ENCODE measurements around the gene SNAPC4. TPM values are rescaled to one million over a fixed set of nuclear protein-coding genes. Genes with fewer than 3 reads are reported as not detected.
A peak's percentile ranks its signal among the peaks of the same experiment; 100 is the strongest.

SNAPC4 gene, protein sequence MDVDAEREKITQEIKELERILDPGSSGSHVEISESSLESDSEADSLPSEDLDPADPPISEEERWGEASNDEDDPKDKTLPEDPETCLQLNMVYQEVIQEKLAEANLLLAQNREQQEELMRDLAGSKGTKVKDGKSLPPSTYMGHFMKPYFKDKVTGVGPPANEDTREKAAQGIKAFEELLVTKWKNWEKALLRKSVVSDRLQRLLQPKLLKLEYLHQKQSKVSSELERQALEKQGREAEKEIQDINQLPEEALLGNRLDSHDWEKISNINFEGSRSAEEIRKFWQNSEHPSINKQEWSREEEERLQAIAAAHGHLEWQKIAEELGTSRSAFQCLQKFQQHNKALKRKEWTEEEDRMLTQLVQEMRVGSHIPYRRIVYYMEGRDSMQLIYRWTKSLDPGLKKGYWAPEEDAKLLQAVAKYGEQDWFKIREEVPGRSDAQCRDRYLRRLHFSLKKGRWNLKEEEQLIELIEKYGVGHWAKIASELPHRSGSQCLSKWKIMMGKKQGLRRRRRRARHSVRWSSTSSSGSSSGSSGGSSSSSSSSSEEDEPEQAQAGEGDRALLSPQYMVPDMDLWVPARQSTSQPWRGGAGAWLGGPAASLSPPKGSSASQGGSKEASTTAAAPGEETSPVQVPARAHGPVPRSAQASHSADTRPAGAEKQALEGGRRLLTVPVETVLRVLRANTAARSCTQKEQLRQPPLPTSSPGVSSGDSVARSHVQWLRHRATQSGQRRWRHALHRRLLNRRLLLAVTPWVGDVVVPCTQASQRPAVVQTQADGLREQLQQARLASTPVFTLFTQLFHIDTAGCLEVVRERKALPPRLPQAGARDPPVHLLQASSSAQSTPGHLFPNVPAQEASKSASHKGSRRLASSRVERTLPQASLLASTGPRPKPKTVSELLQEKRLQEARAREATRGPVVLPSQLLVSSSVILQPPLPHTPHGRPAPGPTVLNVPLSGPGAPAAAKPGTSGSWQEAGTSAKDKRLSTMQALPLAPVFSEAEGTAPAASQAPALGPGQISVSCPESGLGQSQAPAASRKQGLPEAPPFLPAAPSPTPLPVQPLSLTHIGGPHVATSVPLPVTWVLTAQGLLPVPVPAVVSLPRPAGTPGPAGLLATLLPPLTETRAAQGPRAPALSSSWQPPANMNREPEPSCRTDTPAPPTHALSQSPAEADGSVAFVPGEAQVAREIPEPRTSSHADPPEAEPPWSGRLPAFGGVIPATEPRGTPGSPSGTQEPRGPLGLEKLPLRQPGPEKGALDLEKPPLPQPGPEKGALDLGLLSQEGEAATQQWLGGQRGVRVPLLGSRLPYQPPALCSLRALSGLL (N-terminal part only)
- total RNA-seq = 1 to 10 TPM; 6.7 to 8.1 TPM
- long read RNA-seq, partial matches to known transcripts = 4 of 5 reads
- long read RNA-seq, other reads (novel, unspliced or antisense) = 1 of 5 reads

DNA sequence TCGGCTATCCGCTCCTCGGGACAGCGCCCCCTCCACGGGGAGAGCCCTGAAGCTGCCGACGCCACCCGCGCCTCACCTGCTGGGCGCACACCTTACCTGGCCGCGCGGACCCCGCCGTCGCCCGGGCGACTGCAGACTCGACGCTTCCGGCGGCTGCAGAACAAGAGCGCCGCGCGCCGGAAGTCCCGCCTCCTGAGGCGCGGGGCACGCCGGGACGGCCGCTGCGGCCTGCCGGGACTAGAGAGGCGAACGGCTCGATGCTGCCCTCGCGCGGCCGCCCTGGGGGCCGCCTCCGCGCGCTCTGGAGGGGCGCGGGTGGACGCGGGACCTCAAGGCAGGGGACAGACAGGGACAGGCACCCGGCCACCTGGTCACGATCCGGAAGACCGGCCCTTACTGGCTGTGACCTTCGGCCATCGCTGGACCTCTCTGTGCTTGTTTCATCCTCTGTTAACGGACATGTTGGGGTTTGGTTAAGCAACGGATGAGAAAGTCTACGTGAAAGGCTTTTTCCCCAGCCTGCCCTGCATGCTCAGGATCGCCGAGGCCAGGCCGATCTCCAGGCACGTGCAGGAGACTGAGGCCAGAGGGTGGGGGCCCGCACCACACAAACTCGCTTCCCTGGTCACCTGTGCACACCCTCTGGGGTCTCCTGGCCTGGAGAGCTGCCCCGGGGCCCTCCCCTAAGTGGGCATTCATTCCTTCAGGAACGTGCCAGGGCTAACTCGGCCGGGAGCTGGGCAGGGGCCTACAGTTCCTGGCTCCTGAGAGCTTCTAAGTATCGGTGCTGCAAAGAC lies at the start of gene SNAPC4:
TSS of gene SNAPC4 (minus strand) at position 133 of the 797 bp plus-strand sequence. CDS start 1,742 bp downstream, outside the sequence.
- peak; percentile 89 for ATAC-seq
- DNase-seq = peak; percentile 76 to 88
- intact Hi-C loops (cut with DNase I, micrococcal nuclease) = no loop called here

DNA sequence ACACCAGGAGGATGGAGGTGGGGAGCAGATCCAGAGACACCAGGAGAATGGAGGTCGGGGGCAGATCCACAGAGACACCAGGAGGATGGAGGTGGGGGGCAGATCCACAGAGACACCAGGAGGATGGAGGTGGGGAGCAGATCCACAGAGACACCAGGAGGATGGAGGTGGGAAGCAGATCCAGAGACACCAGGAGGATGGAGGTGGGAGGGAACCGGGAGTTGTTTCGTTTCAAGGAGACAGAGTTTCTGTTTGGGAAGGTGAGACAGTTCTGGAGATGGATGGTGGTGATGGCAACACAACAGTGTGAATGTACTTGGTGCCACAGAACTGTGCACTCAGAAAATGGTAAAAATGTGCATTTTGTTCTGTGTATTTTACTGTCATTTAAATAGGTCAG lies 48.7 kb upstream of the SNAPC4 start:
- intact Hi-C loops (cut with DNase I, micrococcal nuclease) = no loop called here
- ATAC-seq (no peak), DNase-seq (no peak)

DNA sequence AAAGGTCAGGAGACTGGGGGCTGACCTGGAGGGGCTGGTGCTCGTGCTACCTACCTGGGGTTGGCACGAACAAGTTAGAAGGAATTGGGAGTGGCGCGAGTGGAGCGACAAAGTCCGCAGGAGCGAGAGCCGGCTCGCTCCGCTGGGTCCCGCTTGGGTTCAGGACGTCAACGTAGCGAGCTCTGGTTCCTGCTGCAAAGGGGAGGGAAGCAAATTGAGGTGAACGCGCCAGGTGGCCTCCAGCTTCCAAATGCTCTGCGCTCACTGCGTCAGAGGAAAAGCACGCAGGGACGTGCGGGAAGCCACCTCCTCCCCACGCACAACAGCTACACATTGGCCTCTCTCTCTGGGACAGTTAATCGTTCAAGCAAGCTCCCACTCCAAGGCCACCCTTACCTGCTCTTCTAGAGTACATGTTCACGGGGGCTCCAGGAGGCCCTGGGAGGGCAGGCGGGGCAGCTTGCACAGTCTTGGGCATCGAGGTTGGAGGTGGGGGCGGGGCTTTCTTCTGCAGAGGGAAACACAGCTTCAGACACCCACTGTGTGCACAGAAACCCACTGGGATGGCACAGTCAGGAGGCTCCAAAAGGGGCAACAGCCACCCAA lies 47.3 kb upstream of the SNAPC4 start:
- intact Hi-C loops (cut with DNase I, micrococcal nuclease) = no loop called here
- ATAC-seq (no peak), DNase-seq (no peak)

DNA sequence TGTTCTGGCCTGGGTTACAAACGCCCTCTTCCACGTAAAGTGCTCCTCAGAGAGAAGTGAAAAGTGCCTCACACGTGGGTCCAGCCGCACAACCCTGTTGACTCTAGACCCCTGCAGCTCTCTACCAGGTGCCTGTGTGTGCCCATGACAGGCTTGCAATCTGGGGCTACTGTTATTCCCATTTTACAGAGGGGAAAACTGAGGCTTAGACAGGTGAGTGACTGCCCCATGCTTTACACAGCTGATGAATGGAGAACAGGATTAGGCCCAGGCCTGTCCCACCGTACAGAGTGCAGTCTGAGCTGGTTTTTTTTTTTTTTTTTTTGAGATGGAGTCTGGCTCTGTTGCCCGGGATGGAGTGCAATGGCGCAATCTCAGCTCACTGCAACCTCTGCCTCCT lies 45.8 kb upstream of the SNAPC4 start:
- no peak for ATAC-seq
- DNase-seq = no peak
- intact Hi-C loops (cut with DNase I, micrococcal nuclease) = no loop called here

DNA sequence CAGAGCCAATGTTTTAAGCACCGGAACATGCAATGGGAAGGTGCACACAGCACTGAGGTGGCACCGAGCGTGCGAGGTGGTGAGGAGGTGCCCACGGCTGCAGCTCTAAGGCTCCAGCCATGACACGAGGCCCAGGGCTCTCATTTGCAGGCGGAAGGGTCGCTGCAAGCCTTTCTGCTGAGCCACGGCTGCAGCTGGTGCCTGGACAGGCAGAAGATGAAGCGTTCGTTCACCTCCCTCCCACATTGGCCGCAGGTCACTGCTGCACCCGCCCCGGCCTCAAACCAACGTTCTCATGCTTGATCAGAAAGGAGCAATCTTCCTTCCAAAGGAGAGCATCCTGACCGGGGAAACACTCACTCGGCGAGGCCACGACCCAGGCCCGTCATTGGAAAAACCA lies 44.1 kb upstream of the SNAPC4 start:
- intact Hi-C loops (cut with DNase I, micrococcal nuclease) = no loop called here
- ATAC-seq = no peak
- DNase-seq = no peak

DNA sequence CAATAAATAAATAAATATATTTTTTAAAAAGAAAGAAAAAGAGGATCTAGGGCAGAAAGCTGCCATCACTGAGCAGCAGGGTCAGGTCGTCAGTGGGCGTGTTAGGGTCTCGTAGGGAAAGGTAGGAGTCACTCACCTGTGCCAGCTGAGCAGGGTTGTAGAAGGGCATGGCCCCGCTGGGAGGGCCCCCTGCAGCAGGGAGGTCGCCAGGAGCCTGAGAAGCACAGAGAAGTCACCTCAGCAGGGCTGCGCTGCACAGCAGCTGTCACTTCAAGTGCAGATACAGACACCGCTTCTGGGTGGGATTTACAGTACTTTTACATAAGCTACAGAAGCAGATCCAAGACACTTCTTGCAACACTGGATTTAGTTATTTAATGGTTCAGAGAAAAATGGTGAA lies 43.7 kb upstream of the SNAPC4 start:
- intact Hi-C loops (cut with DNase I, micrococcal nuclease) = no loop called here
- no peak for ATAC-seq

DNA sequence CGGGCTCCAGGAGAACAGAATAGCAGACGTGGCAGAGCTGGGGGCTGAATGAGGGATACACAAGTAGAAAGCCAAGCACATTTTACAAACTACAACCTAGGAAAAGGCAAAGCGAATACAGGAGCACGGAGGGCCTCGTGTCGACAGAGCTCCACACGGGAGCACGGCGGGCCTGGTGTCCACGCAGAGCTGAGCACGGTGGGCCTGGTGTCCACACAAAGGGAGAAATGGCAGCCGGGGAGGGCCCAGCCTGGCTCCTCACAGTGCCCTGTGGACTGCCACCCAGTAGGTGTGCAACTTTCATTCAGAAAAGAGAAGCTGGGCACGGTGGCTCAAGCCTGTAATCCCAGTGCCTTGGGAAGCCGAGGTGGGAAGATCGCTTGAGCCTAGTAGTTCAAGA lies 43.1 kb upstream of the SNAPC4 start:
- intact Hi-C loops (cut with DNase I, micrococcal nuclease) = no loop called here
- ATAC-seq (no peak), DNase-seq (no peak)

More for the DNA sequence above, 43.7 kb upstream of the SNAPC4 start:
- DNase-seq = no peak

DNA sequence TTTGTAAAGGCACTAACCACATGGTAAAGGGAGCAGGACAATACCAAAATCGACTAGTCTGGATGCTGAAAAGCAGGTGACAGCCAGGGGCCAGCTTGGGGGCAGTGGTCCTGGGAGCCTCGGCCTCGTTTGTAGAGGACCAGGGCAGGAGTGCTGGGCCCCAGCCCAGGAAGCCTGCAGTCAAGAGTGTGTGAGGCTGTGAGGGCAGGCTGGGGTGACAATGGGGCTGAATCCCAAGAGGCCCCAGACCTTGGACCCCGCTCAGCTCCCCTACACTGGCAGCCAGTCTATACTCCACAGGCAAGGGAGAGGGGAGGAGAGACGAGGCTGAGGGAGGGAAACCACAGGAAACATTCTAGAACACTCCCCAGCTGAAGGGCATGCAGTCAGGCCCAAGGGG lies 42.3 kb upstream of the SNAPC4 start:
- ATAC-seq = no peak
- intact Hi-C loops (cut with DNase I, micrococcal nuclease) = no loop called here
- no peak for DNase-seq

DNA sequence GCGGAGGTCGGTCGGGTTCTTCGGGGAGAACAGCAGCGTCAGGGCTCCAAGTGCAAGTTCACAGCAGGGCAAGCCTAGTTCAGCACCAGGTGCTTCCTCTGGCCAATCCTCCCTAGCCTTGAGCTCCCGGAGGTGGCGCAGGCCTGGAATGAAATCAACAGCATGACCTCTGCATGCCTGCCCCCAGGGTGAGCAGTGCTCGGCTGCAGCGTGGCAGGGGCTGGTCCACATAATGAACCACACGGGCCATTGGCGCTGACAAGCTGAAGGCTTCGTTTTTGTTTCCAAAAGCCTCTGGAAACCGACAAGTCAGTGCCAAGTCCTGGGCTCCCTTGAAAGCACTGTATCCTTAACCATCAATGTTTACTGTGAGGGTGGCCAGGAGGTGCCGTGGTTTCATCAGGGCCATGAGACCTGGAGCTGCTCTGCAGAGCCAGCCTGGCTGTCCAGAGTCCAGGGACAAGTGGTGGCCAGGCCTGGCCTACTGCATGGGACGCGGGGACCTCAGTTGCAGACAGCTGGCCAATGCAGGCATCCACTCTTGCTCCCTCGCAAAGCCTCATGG lies 41.8 kb upstream of the SNAPC4 start:
- ATAC-seq = no peak
- intact Hi-C loops (cut with DNase I, micrococcal nuclease) = no loop called here
- DNase-seq = no peak

DNA sequence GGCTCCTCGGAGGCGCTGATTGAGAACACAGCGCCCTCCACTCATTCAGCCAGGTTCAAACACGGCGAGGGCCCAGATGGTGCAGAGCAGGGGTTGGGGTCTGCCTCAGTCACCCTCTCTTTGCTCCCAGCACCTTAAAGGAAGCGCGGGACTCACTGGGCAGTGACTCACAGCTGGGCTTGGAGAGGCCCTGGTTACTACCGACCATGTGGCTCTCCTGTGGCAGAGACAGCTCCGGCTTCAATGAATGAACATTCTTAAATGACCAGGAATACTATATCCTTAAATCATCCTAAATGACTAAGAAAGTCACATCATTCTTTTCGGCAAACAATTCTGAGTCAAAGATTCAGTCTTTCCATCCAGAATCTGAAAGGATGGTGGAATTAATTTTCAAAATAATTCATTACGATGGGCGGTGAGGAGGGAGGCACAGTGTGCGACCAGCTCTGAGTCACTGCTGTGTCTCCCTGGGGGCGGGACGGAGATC lies 41.3 kb upstream of the SNAPC4 start:
- no peak for DNase-seq
- ATAC-seq = no peak
- intact Hi-C loops (cut with DNase I, micrococcal nuclease) = no loop called here

DNA sequence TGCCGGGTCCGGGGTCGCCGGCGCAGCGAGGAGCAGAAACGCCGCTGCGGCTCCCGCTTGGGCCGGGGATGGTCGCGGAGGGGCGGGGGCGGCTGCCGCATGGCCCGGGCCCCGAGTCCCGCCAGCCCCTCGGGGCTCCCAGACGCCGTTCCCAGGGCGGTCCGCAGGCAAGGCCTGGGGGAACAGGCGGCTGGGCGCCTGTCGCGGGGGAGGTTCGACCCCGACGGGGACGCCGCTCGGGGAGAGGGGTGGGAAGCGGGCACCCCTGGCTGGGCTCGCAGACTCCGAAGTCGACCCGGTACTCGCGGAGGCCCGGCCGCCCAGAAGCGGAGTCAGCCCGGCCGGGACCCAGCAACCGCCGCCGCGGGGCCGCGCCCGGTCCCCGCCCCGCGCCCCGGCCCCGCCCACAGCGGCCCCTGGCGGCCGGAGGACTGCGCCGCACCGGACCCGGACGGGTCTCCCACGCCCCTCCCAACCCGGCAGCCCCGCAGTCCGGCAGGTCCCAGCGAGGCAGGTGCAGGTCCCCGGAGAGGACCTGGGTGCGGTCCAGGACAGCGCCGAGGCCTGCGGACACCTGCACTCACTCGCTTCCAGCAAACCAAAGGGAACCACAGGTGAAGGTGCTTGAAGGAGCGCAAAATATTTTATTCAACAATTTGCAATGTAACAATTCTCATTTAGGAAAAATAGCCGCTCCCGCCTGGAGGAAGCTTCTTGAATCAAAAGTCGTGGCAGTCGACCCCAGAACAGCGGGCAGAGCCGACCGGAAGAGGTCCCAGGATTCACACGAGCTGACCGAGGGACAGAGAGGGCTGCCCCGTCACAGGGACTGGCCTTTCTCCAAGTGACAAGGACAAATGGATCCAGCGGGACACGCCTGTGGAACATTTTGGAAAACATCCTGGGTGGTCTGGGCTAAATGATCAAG lies 39.8 kb upstream of the SNAPC4 start, which contains the start of gene INPP5E:
TSS of gene INPP5E (minus strand) at position 365 of the 928 bp plus-strand sequence. CDS start 426 bp downstream, outside the sequence.
- intact Hi-C loops (cut with DNase I, micrococcal nuclease) = no loop called here
- DNase-seq (peak; percentile 58 to 77), ATAC-seq (peak; percentile 84)

DNA sequence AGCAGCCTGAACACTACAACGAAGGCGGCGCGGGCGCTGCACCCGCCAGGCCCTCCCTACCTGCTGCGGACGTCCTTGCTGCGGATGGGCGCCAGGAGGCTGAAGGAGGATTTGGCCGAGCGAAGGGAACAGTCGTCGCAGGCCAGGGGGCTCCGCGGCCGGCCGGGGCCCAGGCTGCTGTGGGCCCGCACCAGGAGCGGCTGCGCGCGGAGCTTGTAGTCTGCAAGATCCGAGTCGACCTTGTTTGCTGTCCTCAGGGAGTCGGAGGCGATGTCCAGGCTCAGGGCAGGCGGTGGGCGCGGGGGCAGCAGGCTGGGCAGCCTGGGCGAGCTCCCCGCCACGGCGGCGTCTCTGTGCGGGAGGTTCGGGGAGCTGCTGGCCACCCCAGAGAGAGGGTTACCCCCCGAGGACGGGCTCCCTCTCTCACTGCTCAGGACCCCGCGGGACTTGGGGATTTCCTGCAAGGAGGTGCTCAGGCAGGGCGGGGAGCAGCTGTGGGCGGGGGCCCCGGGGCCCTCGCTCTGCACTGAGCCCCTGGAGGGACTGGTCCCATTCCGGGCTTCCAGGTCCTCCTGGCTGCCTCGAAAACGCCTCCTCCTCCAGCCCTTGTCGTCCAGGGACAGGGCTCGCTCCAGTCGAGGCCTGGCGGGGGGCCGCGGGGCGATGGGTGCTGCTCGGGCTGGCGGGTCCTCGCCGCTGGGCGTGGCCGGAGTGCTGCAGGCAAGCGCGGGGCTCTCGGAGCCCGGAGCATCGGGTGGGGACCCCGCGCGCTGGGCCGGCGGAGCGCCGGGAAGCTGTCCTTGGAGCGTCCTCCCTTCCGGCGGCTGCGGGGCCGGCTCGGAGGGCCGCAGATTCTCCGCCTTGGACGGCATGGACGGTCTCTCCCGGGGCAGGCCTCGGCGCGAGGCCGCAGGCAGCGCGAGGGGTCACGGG lies 38.8 kb upstream of the SNAPC4 start:
- intact Hi-C loops (cut with DNase I, micrococcal nuclease) = no loop called here
- DNase-seq (peak in 1 of 2 donors; percentile 52), ATAC-seq (peak; percentile 49)

DNA sequence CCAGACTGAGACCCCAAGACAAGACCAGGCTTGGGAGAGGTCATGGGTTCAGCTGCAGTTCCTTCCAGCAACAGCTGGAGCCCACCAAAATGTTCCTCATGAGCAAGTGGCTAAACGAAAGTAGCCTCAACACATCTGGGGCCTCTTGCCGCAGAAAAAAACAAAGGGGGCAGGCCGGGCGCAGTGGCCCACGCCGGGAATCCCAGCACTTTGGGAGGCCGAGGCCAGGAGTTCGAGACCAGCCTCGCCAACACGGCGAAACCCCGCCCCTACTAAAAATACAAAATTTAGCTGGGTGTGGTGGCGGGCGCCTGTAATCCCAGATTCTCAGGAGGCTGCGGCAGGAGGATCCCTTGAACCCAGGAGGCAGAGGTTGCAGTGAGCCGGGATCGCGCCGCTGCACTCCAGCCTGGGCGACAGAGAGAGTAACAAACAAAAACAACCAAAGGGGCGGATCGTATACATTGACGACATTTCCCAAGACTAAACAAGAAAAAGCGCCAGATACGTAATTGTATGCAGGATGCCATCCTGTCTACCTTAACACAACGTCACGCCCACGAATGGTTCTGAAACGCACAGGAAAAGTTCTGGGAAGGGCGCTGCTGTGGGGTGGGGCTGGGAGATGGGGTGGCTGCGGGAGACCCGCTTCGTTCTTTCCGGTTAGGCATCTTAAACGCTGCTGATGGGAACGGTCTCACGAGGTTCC lies 38.0 kb upstream of the SNAPC4 start:
- DNase-seq (no peak), ATAC-seq (no peak)
- intact Hi-C loops (cut with DNase I, micrococcal nuclease) = no loop called here

DNA sequence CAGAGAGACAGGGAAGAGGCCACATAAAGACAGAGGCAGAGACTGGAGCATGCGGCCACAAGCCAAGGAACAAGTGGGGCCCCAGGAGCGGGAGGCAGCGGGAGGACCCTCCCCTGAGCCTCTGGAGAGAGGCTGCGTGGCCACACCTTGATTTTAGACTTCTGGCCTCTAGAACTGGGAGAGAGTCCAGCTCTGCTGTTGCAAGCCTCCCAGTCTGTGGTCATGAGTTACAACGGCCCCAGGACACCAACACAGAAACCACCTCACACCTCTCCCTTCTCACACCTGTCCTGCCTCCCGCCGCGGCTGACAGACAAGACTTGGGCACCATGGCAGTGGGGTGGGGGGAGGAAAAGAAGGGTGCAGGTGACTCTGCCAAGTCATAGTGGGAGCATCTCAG lies 37.5 kb upstream of the SNAPC4 start:
- DNase-seq = no peak
- ATAC-seq = no peak
- intact Hi-C loops (cut with DNase I, micrococcal nuclease) = no loop called here

Measured in left colon (tissue), 2 donors.